Keratinocyte (primary cell): ENCODE measurements around the gene NLRC3.
A peak's percentile ranks its signal among the peaks of the same experiment; 100 is the strongest.
"Not testable (repeated sequence)": the region's sequence is repeated elsewhere in the genome, so short reads cannot be mapped to it uniquely, and the experiment has no call there.

Experiments
- EZH2 ChIP-seq: IDR thresholded peaks from one replicate; pipeline ENCODE4 v1.6.1; 2012; ENCODE audit warnings: inconsistent platforms, mild to moderate bottlenecking, low read length, moderate library complexity
- TF ChIP-seq, protein P1 (sequence below), 3 experiments: IDR thresholded peaks in 1 of 3; conservative IDR thresholded peaks in 1 of 3; optimal IDR thresholded peaks in 1 of 3; 2 replicates in 2 of 3; 3 replicates in 1 of 3; pipeline versions ENCODE3 to v1.5.1; 2011; ENCODE audit warnings: low read length in 3 of 3, mild to moderate bottlenecking in 3 of 3, moderate library complexity in 2 of 3, control low read depth in 1 of 3, inconsistent platforms in 1 of 3; ENCODE audit not compliant: insufficient read depth in 2 of 3; ENCODE audit errors: extremely low read depth in 1 of 3

- TF ChIP-seq, protein P1, sequence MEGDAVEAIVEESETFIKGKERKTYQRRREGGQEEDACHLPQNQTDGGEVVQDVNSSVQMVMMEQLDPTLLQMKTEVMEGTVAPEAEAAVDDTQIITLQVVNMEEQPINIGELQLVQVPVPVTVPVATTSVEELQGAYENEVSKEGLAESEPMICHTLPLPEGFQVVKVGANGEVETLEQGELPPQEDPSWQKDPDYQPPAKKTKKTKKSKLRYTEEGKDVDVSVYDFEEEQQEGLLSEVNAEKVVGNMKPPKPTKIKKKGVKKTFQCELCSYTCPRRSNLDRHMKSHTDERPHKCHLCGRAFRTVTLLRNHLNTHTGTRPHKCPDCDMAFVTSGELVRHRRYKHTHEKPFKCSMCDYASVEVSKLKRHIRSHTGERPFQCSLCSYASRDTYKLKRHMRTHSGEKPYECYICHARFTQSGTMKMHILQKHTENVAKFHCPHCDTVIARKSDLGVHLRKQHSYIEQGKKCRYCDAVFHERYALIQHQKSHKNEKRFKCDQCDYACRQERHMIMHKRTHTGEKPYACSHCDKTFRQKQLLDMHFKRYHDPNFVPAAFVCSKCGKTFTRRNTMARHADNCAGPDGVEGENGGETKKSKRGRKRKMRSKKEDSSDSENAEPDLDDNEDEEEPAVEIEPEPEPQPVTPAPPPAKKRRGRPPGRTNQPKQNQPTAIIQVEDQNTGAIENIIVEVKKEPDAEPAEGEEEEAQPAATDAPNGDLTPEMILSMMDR (optimal IDR thresholded peaks at IDR 0.05 in 1 of 3, IDR thresholded peaks at IDR 0.05 in 1 of 3, conservative IDR thresholded peaks at IDR 0.05 in 1 of 3; ENCODE audit: extremely low read depth in 1 of 3, insufficient read depth in 2 of 3, low read length in 3 of 3): peak; percentile 5 to 59 (median 7)
- not testable (repeated sequence) for TF ChIP-seq EZH2
These were observed 49.9 kb downstream of the NLRC3 start for GRCh38 chr16:3527216-3527829.
